HK-2 (cell line): Measurements from ENCODE around the gene EIF4G1.

Experiments
- DNase-seq: peaks from one replicate; pipeline ENCODE4 v3.0.0-alpha.2; 2018; ENCODE audit not compliant: unreplicated experiment

Gene EIF4G1

DNA sequence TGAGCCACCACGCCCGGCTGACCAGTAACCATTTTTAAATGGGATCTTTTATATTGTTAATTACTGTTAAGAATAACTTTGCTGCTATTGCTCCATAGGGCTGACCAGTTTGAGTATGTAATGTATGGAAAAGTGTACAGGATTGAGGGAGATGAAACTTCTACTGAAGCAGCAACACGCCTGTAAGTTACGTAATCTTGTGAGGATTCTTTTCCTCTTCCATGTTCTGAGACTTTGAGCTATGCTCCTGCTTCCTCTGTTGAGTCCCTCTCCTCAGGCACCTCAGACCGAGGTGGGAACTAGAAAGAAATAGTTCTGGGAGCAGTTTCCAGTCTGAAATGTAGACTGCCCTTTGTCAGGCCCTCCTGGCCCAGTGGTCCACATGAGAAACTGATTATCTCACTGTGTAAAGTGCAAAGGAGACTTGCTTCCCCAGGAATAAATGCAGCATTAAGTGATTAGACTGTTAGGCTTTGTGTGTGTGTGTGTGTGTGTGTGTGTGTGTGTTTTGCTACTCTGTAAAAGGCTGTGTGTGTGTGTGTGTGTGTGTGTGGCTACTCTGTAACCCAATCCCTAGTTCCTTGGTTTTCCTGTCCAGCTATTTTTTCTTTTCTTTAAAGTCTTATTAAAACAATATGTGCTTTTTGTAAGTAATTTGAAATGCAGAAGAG lies 52.3 kb downstream of the EIF4G1 start:
- DNase-seq = no peak

DNA sequence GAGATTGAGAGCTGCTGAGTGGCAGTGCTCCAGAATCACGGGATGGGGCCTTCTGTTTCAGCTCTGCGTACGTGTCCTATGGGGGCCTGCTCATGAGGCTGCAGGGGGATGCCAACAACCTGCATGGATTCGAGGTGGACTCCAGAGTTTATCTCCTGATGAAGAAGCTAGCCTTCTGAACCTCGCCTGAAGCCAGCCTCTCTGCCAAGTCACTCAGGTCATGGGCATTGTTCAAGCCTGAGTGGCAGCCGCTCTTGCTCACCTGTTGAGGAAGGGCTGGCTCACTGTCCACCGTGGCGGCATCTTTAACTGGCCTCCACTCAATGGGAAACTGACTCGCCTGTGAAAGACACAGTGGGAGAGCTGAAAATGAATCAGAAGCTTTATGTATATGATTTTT lies 53.7 kb downstream of the EIF4G1 start:
- no peak for DNase-seq

DNA sequence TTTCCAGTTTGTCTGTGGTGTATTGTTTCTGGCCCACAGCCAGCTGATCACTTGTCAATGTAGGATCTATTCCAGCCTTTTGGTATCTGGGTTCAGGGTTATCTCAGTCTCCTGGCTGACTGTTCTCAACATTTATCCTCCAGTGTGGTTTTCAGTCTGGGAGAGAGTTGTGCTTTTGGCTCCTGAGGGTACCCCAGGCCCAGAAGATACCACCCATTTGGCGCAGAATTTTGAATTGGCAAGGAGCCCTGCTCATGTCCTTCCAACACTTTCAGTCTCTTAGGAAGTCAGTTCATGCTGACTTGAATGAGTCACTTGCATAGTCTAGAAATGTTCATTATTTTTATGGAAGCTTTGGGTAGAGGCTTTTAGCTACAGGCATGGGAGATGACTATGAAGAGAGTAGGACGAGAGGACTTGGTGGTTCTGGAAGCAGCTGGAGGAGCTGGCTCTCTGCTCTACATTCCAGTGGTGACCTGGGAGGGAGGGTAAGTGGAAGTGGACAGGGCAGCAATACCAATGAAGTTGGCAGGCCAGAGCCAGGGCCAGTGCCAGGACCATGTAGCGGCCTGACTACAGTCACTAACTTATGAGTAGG lies 54.3 kb downstream of the EIF4G1 start:
- DNase-seq = no peak

DNA sequence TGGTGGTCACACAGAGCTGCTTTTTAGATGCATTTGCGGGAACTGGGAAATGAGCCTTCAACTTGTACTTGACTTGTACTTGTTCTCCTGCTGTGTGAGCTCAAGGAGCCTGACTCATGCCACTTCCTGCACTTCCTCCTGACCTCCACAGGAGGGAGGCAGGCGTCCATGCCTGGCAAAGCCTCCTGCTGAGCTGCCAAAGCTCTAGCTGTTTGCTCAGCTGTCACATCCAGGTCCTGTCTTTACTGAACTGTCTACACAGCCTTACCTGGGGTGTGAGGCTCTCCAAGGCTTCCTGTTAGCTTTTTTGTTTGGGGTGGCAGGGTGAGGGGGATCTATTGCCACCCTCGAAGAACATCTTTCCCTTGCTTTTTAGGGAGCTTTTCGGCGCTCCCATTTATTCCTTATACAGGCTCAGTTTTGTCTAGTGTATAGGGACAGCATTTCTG lies 57.2 kb downstream of the EIF4G1 start:
- peak; percentile 84 for DNase-seq

DNA sequence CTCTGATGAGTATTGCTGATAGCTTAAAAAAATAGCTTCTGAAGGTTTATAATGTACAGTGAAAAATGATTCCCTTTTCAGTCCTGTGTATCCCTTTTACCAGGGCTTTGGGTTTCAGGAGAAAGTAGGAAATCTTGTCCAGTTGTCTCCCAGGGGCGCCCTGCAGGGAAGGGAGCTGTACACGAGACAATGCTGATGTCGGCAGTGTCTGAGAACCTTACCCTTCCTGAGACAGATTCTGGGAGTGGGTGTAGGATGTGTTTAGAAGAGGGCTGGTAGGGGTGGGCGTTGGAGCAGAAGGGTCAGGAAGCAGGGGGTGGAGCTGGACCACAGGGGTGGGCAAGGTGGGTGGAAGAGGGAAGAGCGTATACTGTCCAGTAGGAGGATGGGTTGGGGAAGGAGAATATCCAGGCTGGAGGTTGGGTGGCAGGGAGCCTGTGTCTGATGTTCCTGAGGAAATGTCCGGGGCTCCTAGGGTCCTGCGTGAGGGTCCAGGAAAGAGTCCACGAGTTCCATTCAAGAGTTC lies 58.0 kb downstream of the EIF4G1 start:
- DNase-seq = no peak

DNA sequence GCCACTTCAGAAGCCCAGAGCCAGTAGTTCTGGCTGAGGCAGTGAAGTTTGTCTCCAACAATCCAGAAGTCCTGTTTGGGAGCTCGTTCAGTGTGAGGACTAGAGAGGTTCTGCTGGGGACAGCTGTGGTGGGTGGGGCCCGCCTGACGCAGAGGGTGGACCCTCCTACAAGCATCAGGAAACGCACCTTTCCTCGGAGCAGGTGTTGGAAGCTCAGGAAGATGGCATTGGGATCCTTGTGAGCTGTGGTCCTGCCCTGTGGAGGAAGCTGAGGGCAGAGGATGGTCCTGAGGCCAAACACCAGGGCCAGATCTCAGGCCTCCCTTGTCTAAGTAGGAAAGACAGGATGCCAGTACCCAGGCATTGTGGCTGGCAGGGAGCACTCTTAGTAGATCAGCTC lies 58.5 kb downstream of the EIF4G1 start:
- no peak for DNase-seq

DNA sequence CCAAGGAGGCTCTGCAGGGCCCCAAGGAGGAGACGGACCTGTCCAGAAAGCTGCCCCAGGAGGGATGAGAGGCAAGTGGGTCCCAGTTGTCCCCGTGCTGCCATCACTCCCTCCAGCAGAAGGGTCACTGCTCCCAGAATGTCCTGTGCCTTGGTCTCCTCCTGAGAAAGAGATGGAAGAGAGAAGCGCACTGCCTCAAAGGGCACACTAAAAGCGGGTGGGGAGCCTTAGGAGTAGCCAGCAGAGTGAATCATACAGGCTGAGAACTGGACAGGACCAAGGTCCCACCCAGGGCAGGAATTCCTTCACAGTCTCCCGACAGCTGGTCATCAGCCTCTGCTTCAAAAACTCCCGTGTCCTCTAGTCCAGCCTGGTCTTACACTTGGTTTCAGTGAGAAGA lies 59.0 kb downstream of the EIF4G1 start:
- no peak for DNase-seq

DNA sequence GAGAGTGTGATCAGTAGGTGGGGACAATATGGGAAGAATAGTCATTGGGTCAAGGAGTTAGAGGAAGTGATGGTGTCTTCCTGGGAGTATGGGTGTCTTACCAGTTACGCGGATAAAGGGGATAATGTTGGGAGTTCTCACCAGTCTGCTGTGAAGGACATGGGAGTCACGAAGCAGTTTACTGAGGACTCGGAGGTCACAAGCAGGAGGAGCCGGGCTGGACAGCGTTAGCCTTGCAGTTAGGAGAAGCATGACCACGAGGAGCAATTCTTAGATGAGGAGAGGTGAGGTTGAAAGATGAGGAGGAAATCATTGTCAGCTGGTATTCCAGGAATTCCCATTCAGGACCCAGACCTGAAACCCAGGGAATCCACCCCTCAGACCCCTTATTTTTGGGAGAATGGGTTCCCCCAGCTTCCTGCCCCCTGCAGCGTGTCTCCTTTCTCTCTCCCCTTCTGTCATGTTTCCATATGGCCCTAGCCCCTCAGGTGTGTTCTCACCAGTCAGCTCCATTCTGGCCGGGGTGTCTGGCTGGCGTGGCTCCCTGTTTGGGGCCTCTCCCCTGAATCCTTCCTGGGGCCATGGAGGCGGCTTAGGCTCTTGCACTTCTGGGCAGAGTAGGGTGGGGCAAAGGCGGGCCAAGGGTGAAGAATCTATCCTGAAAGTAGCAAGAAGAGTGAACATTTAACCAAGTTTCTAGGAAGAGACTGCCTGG lies 61.5 kb downstream of the EIF4G1 start:
- DNase-seq = no peak

DNA sequence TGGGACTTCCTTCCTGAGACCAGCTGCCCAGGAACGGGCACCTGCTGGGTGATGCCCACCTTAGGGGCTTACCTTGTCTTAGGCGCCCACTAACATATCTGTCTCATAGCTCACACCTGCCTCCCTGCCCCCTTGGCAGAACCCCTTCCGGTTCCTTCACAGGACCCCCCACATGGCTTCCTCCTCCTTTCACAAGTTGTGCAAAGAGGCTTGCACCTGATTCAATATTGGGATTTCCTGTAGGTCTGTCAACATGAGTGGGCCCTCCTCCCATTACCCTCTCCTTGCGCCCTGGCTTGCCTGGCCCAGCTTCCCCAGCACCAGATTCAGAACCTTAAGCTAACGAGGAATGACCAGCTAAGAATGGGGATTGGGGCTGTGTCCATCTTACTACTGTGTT lies 63.0 kb downstream of the EIF4G1 start:
- DNase-seq = no peak

DNA sequence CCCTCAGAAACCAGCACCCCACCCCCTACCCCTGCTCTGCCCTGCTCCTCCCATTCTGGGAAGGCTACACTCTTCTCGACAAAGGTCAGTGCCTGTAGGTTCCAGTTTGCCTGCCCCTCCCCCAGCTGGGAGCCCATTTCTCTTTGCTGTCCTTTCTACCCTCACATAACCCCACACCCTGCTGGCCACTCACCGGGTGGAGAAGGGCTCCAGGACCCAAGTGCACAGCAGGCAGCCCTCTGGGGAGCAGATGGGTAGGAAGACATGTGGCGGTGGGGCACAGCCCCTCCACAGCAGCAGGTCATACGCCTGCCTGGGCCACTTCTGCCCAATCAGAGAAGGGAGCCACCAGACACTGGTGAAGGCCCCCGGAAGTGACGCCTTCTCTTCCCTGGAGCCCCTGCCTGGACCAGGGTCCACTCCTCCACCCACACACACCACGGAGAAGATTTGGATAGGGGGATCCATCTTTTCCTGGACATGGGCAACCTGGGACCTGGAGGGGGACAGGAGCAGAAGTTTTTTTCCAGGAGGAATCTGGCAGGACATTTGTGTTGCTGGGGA lies 63.6 kb downstream of the EIF4G1 start, which contains the start of gene THPO:
THPO (minus strand) TSS at position 326 of the 564 bp plus-strand sequence. CDS start 1,948 bp downstream, outside the sequence.
- DNase-seq = no peak

DNA sequence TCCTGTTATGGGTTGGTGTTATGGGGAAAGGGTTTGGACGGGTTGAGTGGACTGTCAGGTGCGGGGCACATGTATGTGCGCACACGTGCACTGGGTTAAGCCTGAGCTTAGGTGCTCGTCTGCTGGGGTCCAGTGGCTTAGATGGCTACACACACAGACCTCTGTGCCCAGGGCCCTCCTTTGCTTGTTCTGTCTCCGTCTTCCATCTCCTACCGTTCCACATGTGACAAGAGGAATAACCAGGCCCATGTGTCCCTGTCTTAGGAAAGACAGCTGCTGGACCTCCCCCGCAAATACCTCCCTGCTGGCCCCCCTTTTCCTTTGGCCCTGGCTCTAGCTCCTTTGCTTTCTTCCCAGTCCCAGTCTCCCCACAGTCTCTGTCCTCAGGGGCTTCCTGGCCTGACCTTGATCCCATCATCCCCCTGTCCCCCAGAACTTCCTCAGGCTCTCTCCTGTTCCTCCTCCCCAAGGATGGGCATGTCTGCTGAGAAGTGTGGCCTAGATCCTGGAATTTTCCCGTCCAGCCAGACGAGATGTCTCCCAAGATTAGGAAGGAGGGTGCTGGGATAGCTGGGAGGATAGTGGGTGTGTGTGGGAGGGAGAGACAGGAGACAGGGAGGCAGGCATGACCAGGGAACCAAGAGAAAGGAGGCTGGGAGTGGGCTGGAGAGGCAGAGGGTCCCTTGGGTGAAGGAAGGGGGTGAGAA lies 64.4 kb downstream of the EIF4G1 start:
- DNase-seq = no peak

DNA sequence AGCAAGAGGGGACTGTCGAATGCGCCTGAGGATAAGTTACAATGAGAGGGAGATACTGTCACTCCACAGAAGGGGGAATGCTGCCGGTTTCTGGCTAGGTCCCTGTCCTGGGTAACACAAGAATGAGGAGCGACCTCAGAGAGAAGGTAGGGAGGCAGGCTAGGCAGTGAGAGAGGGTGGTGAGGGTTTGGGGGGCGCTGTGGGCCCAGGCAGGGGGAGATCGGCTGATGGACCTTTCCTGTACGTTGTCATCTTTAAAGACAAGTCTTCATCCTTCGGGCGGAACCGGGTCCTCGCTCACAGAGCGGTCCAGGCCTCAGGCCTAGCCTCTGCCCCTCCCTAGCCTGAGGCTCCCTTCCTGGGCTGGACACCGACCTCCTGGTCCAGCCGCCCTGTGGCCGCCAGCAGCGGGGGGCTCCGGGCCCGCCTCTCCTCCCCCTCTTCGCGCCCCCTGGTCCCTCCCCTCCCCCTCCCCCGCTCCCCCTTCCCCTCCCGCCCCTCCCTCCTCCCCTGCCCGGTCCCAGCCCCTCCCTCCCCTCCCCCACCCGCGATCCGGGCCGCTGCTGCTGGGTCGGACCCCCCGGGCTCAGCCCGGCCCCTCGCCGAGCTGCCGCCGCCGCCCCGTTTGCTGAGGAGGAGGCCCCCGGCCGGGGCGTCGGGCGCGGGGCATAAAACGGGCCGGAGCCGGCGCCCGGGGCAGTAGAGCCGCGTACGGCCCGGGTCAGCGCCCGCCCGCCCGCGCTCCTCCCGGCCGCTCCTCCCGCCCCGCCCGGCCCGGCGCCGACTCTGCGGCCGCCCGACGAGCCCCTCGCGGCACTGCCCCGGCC lies 65.2 kb downstream of the EIF4G1 start, which contains the start of gene CHRD:
CHRD (plus strand) TSS at position 697 of the 827 bp plus-strand sequence. CDS start 265 bp downstream, outside the sequence.
- DNase-seq = no peak

DNA sequence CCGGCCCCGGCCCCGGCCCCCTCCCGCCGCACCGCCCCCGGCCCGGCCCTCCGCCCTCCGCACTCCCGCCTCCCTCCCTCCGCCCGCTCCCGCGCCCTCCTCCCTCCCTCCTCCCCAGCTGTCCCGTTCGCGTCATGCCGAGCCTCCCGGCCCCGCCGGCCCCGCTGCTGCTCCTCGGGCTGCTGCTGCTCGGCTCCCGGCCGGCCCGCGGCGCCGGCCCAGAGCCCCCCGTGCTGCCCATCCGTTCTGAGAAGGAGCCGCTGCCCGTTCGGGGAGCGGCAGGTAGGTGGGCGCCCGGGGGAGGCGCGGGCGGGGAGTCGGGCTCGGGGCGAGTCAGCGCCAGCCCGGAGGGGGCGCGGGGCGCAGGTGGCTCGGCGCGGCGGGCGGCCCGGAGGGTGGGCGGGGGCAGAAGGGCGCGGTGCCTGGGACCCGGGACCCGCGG lies 65.8 kb downstream of the EIF4G1 start:
- no peak for DNase-seq

DNA sequence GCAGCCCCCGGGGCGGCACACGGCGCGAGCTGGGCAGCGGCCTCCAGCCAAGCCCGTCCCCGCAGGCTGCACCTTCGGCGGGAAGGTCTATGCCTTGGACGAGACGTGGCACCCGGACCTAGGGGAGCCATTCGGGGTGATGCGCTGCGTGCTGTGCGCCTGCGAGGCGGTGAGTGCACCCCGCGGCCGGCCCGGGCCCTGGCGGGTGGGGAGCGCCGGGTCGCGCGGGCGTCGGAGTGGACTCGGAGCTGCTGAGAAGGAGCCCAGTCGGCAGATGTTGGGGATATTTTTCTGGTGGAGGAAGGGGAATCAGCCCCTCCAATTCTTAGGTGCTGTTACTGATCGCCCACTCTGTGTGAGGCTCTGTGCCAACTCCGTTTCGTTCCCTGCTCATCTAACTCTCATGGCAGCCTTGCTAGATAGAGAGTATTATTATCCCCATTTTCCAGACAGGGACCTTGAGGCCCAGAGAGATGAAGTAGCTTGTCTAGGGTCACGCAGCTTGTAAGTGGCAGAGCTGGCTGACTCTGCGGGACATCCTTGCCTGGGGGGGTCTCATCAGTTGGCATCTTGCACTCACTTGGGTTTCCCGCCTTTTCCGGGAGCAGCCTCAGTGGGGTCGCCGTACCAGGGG lies 66.3 kb downstream of the EIF4G1 start:
- no peak for DNase-seq

DNA sequence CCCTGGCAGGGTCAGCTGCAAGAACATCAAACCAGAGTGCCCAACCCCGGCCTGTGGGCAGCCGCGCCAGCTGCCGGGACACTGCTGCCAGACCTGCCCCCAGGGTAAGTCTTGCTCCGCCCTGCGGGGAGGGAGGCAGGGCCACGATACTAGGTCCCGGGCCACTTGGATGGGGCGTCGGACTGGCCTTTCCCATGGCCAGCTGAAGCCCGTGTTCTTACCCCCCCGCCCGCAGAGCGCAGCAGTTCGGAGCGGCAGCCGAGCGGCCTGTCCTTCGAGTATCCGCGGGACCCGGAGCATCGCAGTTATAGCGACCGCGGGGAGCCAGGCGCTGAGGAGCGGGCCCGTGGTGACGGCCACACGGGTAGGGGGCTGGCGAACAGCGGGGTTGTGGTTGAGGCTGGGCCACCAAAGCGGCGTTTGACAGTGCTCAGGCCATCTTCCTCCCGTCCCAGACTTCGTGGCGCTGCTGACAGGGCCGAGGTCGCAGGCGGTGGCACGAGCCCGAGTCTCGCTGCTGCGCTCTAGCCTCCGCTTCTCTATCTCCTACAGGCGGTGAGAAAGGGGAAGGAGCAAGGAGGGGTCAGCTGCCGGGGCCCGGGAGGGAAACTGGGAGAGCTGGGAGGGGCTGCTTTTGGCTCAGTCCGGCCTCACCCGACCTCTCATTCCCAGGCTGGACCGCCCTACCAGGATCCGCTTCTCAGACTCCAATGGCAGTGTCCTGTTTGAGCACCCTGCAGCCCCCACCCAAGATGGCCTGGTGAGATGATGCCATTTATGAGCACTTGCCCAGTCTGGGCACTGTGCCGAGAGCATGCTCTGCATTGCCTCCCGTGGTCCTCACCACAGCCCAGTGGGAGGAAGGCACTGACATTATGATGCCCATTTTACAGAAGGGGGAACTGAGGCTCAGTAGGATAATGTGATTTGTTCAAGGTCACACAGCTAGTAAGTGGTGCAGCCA lies 67.1 kb downstream of the EIF4G1 start:
- DNase-seq = no peak

DNA sequence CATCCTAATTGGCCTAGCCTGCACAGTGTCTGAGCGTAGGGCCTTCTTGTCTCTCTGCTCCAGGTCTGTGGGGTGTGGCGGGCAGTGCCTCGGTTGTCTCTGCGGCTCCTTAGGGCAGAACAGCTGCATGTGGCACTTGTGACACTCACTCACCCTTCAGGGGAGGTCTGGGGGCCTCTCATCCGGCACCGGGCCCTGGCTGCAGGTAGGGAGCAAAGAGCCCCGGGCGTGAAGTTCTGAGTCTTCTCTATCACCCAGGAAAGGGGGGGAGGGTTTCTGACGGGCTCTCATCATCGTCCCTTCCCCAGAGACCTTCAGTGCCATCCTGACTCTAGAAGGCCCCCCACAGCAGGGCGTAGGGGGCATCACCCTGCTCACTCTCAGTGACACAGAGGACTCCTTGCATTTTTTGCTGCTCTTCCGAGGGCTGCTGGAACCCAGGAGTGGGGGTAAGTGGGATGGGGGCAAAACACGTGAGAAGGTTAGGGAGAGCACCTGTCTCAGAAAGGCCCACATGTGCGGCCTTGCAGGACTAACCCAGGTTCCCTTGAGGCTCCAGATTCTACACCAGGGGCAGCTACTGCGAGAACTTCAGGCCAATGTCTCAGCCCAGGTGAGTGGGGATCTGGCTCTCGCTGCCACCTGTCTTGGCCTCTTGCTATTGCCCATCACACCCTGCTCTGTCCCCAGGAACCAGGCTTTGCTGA lies 68.1 kb downstream of the EIF4G1 start:
- no peak for DNase-seq

DNA sequence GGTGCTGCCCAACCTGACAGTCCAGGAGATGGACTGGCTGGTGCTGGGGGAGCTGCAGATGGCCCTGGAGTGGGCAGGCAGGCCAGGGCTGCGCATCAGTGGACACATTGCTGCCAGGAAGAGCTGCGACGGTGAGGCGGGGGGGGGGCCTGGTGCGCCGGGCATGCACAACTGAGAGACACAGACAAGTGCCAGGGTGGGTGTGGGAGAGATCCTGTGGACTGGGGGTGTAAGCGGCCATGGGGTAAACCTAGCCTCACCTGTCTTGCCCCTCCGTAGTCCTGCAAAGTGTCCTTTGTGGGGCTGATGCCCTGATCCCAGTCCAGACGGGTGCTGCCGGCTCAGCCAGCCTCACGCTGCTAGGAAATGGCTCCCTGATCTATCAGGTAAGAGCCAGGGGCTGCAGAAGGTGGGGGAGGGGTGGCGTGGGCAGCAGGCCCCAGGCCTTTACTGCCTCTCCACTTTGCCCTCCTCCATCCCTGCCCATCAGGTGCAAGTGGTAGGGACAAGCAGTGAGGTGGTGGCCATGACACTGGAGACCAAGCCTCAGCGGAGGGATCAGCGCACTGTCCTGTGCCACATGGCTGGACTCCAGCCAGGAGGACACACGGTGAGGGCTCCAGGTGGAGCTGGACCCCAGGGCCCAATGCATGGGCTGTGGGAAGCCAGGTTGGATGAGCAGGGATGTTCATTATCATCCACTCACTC lies 68.8 kb downstream of the EIF4G1 start:
- no peak for DNase-seq

DNA sequence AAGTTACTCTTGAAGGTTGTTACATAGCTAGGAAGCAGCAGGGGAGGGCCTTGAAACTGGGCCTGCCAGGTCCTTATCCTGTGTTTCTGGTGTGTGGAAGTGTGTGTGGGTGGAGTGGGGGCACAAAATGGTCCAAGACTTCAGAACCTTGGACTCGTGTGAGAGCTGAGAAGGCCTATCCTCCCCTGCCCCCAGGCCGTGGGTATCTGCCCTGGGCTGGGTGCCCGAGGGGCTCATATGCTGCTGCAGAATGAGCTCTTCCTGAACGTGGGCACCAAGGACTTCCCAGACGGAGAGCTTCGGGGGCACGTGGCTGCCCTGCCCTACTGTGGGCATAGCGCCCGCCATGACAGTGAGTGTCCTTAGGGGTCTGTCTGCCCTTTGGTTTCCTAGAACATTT lies 69.9 kb downstream of the EIF4G1 start:
- no peak for DNase-seq
